IPS DF 6.9 (cell line): ENCODE measurements around the gene PRELID3B.

Source experiments
- DNase-seq: peaks from one replicate; pipeline ENCODE4 v3.0.0-alpha.2; 2013; ENCODE audit warnings: low read depth, low spot score
- H3K27ac ChIP-seq: one replicate; pipeline ENCODE4 v1.5.1; 2013; ENCODE audit warnings: low read length, control low read depth
- H3K27me3 ChIP-seq: 2 replicates; pipeline ENCODE4 v1.6.1; 2013; ENCODE audit warnings: mild to moderate bottlenecking, low read length; ENCODE audit not compliant: control insufficient read depth, insufficient read depth
- H3K36me3 ChIP-seq: 2 replicates; pipeline ENCODE4 v1.6.1; 2013; ENCODE audit warnings: low read length; ENCODE audit not compliant: control insufficient read depth, insufficient read depth
- H3K4me1 ChIP-seq: 2 replicates; pipeline ENCODE4 v1.6.1; 2013; ENCODE audit warnings: low read length; ENCODE audit not compliant: control insufficient read depth, insufficient read depth
- H3K4me3 ChIP-seq: 2 replicates; pipeline ENCODE4 v1.5.1; 2013; ENCODE audit warnings: mild to moderate bottlenecking, low read length
- H3K9me3 ChIP-seq: 2 replicates; pipeline ENCODE4 v1.6.1; 2013; ENCODE audit warnings: low read length, inconsistent platforms; ENCODE audit not compliant: control insufficient read depth, insufficient read depth
- WGBS: extraction: QIAGEN DNeasy Blood & Tissue Kit; methylation state at CpG from one replicate; pipeline ENCODE4 v1.1.7; 2013; ENCODE audit warnings: mixed read lengths, missing lambda C conversion rate; ENCODE audit not compliant: insufficient read length, insufficient coverage; 5-methylcytosine and 5-hydroxymethylcytosine counted together

PRELID3B gene

GRCh38 chr20:58986968-58987517 lies 55.5 kb downstream of the PRELID3B start:
- Histone ChIP-seq H3K9me3 (no peaks in the 10 kb centered on the region), H3K4me3 (no peak overlapping the region), H3K27me3 (no peaks in the 10 kb centered on the region), H3K27ac (no peak overlapping the region), H3K4me1 (peaks cover 3% of the 10 kb centered on the region; the same call in 1 of the 2 replicates), H3K36me3 (peaks cover 33% of the 10 kb centered on the region)
- DNase-seq = no peak
- WGBS = no CpG with 5 or more reads among the region's 8 CpGs

- DNase-seq = no peak
- Histone ChIP-seq H3K4me3 (no peak overlapping the region), H3K36me3 (peaks cover 30% of the 10 kb centered on the region), H3K9me3 (no peaks in the 10 kb centered on the region), H3K4me1 (peaks cover 3% of the 10 kb centered on the region; the same call in 1 of the 2 replicates), H3K27ac (no peak overlapping the region), H3K27me3 (no peaks in the 10 kb centered on the region)
- no CpG with 5 or more reads among the region's 9 CpGs for WGBS
Observed at GRCh38 chr20:58986286-58986967, 56.2 kb downstream of the PRELID3B start.

- WGBS = 100% methylated on average over 1 of the region's 5 CpGs
Observed at GRCh38 chr20:58985656-58986055, 56.9 kb downstream of the PRELID3B start.

GRCh38 chr20:58984691-58985090 lies 57.9 kb downstream of the PRELID3B start:
- Histone ChIP-seq H3K27ac (no peak overlapping the region), H3K27me3 (no peaks in the 10 kb centered on the region), H3K9me3 (no peaks in the 10 kb centered on the region), H3K36me3 (peaks cover 21% of the 10 kb centered on the region), H3K4me1 (peaks cover 3% of the 10 kb centered on the region; the same call in 1 of the 2 replicates), H3K4me3 (no peak overlapping the region)
- no CpG with 5 or more reads among the region's 6 CpGs for WGBS
- no peak for DNase-seq

More at GRCh38 chr20:58985656-58986055, 56.9 kb downstream of the PRELID3B start:
- no peak overlapping the region for H3K27ac ChIP-seq
- H3K9me3 ChIP-seq = no peaks in the 10 kb centered on the region
- H3K4me1 ChIP-seq = peaks cover 3% of the 10 kb centered on the region; the same call in 1 of the 2 replicates
- H3K4me3 ChIP-seq = no peak overlapping the region
- H3K36me3 ChIP-seq = peaks cover 23% of the 10 kb centered on the region
- no peak for DNase-seq
- no peaks in the 10 kb centered on the region for H3K27me3 ChIP-seq
